ENCODE results near the gene HS3ST1.

Gene HS3ST1

DNA sequence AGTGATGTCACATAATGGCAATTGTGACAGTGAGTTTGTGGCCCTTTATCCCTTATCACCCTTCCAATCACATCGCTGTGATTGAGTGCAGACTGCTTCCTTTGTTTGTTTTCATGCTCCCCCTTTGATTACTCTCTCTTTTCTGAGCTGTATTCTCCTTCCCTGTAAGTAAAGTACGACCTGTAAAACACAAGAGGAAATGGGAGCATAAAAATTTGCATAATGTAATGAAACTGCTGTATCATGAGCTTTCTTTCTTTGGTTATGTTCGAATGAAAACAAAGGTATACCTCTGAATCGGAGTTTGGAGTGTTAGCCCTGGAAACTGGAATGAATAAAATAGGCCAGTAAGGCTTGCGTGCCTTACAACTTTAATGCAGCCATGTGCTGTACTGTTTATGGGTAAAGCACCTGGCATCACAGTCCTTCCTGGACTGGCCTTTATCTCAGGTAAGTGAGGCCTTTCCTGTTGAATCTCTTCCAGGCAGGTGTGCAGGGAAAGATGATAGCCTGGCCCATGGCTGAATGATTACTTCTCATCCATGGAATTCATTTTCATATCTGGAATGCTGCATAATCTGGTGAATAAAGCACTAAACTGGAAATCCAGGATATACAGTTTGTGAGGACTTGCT lies 26.6 kb upstream of the HS3ST1 start:
- no peak overlapping the region for H2AFZ ChIP-seq (ENCODE audit: low read depth, low read length, severe bottlenecking)
- no peaks in the 10 kb centered on the region for H3K9me3 ChIP-seq (ENCODE audit: insufficient read depth, low read length)
- H3K27ac ChIP-seq (ENCODE audit: low read depth, low read length) = no peak overlapping the region
- no peaks in the 10 kb centered on the region for H3K9me2 ChIP-seq (replicated peaks; ENCODE audit: insufficient read depth, low read length)
- H3K36me3 ChIP-seq (ENCODE audit: low read length) = no peaks in the 10 kb centered on the region
- H3K4me3 ChIP-seq (ENCODE audit: insufficient read depth, low read length, poor library complexity, severe bottlenecking) = no peak overlapping the region
- H3F3A ChIP-seq (ENCODE audit: insufficient read depth) = no peaks in the 10 kb centered on the region
- H3K27me3 ChIP-seq (ENCODE audit: low read length) = no peaks in the 10 kb centered on the region
- TF ChIP-seq CTCF (IDR thresholded peaks at IDR 0.05; ENCODE audit: insufficient read depth, low read length, poor library complexity, severe bottlenecking) = no peak
- no peak for TF ChIP-seq EZH2phosphoT487 (conservative IDR thresholded peaks at IDR 0.05; ENCODE audit: low read length)
- H3K9ac ChIP-seq (ENCODE audit: low read length) = no peak overlapping the region
- H4K20me1 ChIP-seq (ENCODE audit: low read depth, low read length) = no peaks in the 10 kb centered on the region
- no peaks in the 10 kb centered on the region for H3K79me2 ChIP-seq (ENCODE audit: insufficient read depth, low read length)
- H3K4me2 ChIP-seq (ENCODE audit: low read depth, low read length, poor library complexity, severe bottlenecking) = no peak overlapping the region

DNA sequence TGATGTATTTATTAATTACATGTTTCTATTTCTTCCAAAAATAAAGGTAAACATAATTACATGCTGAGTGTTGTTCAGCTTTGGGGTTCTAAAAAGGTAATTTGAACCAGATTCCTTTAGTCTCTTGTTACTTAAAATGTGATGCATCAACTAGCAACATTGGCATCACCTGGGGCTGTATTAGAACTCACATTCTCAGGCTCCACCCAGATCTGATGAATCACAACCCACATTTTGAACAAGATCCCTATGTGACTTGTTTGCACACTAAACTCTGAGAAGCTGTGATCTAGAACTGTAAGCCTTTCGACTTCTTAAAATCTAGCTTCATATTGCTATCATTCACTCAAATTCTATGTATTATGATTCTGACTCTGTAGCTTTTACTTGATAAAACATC lies 23.0 kb upstream of the HS3ST1 start:
- no peak overlapping the region for H3K4me2 ChIP-seq (ENCODE audit: low read depth, low read length, poor library complexity, severe bottlenecking)
- H4K20me1 ChIP-seq (ENCODE audit: low read depth, low read length) = no peaks in the 10 kb centered on the region
- no peaks in the 10 kb centered on the region for H3K79me2 ChIP-seq (ENCODE audit: insufficient read depth, low read length)
- H3F3A ChIP-seq (ENCODE audit: insufficient read depth) = no peaks in the 10 kb centered on the region
- H3K27ac ChIP-seq (ENCODE audit: low read depth, low read length) = no peak overlapping the region
- H3K27me3 ChIP-seq (ENCODE audit: low read length) = no peaks in the 10 kb centered on the region
- H3K36me3 ChIP-seq (ENCODE audit: low read length) = no peaks in the 10 kb centered on the region
- no peaks in the 10 kb centered on the region for H3K9me2 ChIP-seq (replicated peaks; ENCODE audit: insufficient read depth, low read length)
- H2AFZ ChIP-seq (ENCODE audit: low read depth, low read length, severe bottlenecking) = no peak overlapping the region
- H3K9me3 ChIP-seq (ENCODE audit: insufficient read depth, low read length) = no peaks in the 10 kb centered on the region
- no peak overlapping the region for H3K9ac ChIP-seq (ENCODE audit: low read length)
- H3K4me3 ChIP-seq (ENCODE audit: insufficient read depth, low read length, poor library complexity, severe bottlenecking) = no peak overlapping the region
- TF ChIP-seq EZH2phosphoT487 (conservative IDR thresholded peaks at IDR 0.05; ENCODE audit: low read length) (no peak), CTCF (IDR thresholded peaks at IDR 0.05; ENCODE audit: insufficient read depth, low read length, poor library complexity, severe bottlenecking) (no peak)

DNA sequence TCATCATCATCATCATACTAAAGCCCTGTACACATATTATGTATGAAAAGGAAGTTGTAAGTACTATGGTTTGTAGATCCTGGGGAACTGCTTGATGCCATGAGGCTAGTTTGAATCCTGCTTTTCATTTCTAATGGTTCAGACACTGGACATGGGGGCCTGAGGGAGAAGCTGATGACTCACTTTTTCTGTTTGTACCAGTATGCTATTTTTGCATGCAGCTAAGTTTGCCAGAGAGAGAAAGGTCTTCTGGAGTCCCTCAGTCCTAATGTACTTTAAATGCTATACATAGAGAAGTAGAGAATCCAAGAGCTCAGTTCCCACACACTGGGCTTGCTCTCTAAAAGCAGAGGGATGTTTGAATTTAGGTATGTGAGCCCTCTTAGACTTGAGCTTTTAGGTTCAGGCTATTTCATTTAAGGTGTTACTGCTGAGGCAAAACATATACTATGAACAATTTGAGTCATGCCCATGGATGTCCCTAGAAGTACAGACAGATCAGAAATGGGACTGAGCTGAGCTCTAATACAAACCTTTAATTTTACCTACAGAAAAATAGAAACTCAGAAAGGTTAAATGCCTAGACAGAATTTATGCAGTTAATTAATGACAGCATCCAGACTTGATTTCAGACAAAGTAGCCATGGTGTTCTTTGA lies 17.6 kb upstream of the HS3ST1 start:
- no peaks in the 10 kb centered on the region for H3K36me3 ChIP-seq (ENCODE audit: low read length)
- no peaks in the 10 kb centered on the region for H3K9me3 ChIP-seq (ENCODE audit: insufficient read depth, low read length)
- no peak overlapping the region for H3K9ac ChIP-seq (ENCODE audit: low read length)
- no peaks in the 10 kb centered on the region for H3K27me3 ChIP-seq (ENCODE audit: low read length)
- no peak overlapping the region for H3K4me2 ChIP-seq (ENCODE audit: low read depth, low read length, poor library complexity, severe bottlenecking)
- H3K4me3 ChIP-seq (ENCODE audit: insufficient read depth, low read length, poor library complexity, severe bottlenecking) = no peak overlapping the region
- H3F3A ChIP-seq (ENCODE audit: insufficient read depth) = no peaks in the 10 kb centered on the region
- H2AFZ ChIP-seq (ENCODE audit: low read depth, low read length, severe bottlenecking) = no peak overlapping the region
- no peak for TF ChIP-seq CTCF (IDR thresholded peaks at IDR 0.05; ENCODE audit: insufficient read depth, low read length, poor library complexity, severe bottlenecking)
- TF ChIP-seq EZH2phosphoT487 (conservative IDR thresholded peaks at IDR 0.05; ENCODE audit: low read length) = no peak
- no peaks in the 10 kb centered on the region for H3K79me2 ChIP-seq (ENCODE audit: insufficient read depth, low read length)
- H3K27ac ChIP-seq (ENCODE audit: low read depth, low read length) = no peak overlapping the region
- no peaks in the 10 kb centered on the region for H4K20me1 ChIP-seq (ENCODE audit: low read depth, low read length)
- H3K9me2 ChIP-seq (replicated peaks; ENCODE audit: insufficient read depth, low read length) = no peaks in the 10 kb centered on the region

Data from SU-DHL-6 (cell line).